ENCODE data around the gene CCDC43. TPM values are rescaled to one million over a fixed set of nuclear protein-coding genes. Genes with fewer than 3 reads are reported as not detected.

The CCDC43 gene
- total RNA-seq, 4 donors from 2014 or later: 15.2 to 20.2 (median 15.9) TPM

DNA sequence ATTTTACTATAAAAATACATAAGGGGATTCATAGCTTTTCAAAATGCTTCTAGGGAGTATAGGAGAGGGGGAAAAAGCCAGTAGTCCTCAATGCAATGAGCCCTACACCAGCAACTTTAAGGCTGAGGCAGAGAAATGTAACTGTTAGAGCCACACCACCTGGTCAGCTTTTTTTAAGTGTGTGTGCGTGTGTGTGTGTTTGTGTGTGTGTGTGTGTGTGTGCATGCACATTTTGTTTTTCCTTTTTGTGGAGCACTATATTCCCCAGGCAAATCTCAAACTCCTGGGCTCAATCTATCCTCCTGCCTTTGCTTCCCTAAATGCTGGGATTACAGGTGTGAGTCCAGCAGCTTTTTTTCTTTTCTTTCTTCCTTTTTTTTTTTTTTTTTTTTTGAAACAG, 35.6 kb downstream of the CCDC43 start:
- TF ChIP-seq, protein P1, sequence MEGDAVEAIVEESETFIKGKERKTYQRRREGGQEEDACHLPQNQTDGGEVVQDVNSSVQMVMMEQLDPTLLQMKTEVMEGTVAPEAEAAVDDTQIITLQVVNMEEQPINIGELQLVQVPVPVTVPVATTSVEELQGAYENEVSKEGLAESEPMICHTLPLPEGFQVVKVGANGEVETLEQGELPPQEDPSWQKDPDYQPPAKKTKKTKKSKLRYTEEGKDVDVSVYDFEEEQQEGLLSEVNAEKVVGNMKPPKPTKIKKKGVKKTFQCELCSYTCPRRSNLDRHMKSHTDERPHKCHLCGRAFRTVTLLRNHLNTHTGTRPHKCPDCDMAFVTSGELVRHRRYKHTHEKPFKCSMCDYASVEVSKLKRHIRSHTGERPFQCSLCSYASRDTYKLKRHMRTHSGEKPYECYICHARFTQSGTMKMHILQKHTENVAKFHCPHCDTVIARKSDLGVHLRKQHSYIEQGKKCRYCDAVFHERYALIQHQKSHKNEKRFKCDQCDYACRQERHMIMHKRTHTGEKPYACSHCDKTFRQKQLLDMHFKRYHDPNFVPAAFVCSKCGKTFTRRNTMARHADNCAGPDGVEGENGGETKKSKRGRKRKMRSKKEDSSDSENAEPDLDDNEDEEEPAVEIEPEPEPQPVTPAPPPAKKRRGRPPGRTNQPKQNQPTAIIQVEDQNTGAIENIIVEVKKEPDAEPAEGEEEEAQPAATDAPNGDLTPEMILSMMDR (IDR thresholded peaks at IDR 0.05): no peak
- TF ChIP-seq POLR2A (IDR thresholded peaks at IDR 0.05; ENCODE audit: low read depth) (no peak), EP300 (IDR thresholded peaks at IDR 0.05) (no peak), POLR2AphosphoS5 (IDR thresholded peaks at IDR 0.05) (no peak)
- intact Hi-C loops (cut with DNase I): no loop called here
- Histone ChIP-seq H3K27me3 (peaks cover 9 to 74% (median 28%) of the 10 kb centered on the region in 4 donors), H3K4me3 (no peak overlapping the region), H3K4me1 (peaks cover 0 to 14% (median 13%) of the 10 kb centered on the region in 4 donors), H3K9me3 (peaks cover 0 to 9% (median 3%) of the 10 kb centered on the region in 4 donors), H3K36me3 (no peaks in the 10 kb centered on the region), H3K27ac (replicated peaks in 1 of 4) (no peak overlapping the region)
- no peak for DNase-seq (ENCODE audit: extremely low spot score)
- 74% methylated on average over 1 of the region's 1 CpG for WGBS

DNA sequence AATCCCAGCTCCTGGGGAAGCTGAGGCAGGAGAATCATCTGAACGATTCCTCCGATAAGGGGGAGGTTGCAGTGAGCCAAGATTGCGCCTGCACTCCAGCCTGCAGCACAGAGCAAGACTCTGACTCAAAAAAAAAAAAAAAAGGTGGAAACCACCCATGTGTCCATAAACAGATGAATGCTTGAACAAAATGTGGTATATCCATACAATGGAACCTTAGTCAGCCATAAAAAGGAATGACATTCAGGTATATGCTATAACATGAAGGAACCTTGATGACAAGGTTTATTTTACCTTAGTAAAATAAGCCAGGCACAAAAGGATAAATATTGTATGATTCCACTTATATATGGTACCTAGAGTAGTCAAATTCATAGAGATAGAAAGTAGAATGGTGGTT, 36.2 kb downstream of the CCDC43 start:
- 95% methylated on average over 3 of the region's 3 CpGs for WGBS

DNA sequence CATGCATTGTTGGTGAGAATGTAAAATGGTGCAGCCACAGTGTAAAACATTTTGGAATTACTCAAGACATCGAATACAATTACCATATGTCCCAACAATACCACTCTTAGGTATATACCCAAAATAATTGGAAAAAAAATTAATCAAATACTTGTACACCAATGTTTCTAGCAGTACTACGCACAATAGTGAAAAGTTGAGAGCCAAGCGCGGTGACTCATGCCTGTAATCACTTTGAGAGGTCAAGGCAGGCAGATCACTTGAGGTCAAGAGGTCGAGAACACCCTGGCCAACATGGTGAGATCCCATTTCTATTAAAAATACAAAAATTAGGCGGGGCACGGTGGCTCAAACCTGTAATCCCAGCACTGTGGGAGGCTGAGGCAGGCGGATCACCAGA, 36.8 kb downstream of the CCDC43 start:
- peaks cover 0 to 9% (median 3%) of the 10 kb centered on the region in 4 donors for H3K9me3 ChIP-seq
- DNase-seq (ENCODE audit: extremely low spot score): no peak
- 93% methylated on average over 8 of the region's 8 CpGs for WGBS
- TF ChIP-seq, protein P1 (IDR thresholded peaks at IDR 0.05): no peak
- no peak for TF ChIP-seq EP300 (IDR thresholded peaks at IDR 0.05)
- no peak for TF ChIP-seq POLR2A (IDR thresholded peaks at IDR 0.05; ENCODE audit: low read depth)
- no peak for TF ChIP-seq POLR2AphosphoS5 (IDR thresholded peaks at IDR 0.05)
- H3K27ac ChIP-seq (replicated peaks in 1 of 4): no peak overlapping the region
- H3K36me3 ChIP-seq: no peaks in the 10 kb centered on the region
- H3K27me3 ChIP-seq: peaks cover 9 to 74% (median 27%) of the 10 kb centered on the region in 4 donors
- intact Hi-C loops (cut with DNase I): no loop called here
- no peak overlapping the region for H3K4me3 ChIP-seq
- H3K4me1 ChIP-seq: peaks cover 0 to 14% (median 13%) of the 10 kb centered on the region in 4 donors

More for the DNA sequence above, 36.2 kb downstream of the CCDC43 start:
- TF ChIP-seq POLR2A (IDR thresholded peaks at IDR 0.05; ENCODE audit: low read depth) (no peak), EP300 (IDR thresholded peaks at IDR 0.05) (no peak)
- TF ChIP-seq, protein P1 (IDR thresholded peaks at IDR 0.05): no peak
- Histone ChIP-seq H3K27ac (replicated peaks in 1 of 4) (no peak overlapping the region), H3K4me1 (peaks cover 0 to 14% (median 13%) of the 10 kb centered on the region in 4 donors), H3K4me3 (no peak overlapping the region), H3K9me3 (peaks cover 0 to 9% (median 3%) of the 10 kb centered on the region in 4 donors), H3K27me3 (peaks cover 9 to 75% (median 28%) of the 10 kb centered on the region in 4 donors), H3K36me3 (no peaks in the 10 kb centered on the region)
- intact Hi-C loops (cut with DNase I): no loop called here
- DNase-seq (ENCODE audit: extremely low spot score): no peak

DNA sequence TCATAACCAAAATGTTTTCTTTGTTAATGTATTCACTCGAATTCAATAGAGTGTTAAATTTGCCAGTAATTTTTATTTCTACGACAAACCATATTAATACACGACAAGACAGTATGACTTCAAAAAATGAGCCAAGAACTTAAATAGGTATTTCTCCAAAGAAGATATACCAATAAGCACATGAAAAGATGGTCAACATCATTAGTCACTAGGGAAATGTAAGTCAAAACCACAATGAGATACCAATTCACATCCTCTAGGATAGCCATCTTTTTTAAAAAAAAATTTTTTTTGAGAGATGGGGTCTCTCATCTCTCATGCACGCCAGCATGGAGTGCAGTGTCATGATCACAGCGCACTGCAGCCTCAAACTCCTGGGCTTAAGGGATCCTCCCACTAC, 38.3 kb downstream of the CCDC43 start:
- Histone ChIP-seq H3K9me3 (peaks cover 0 to 6% (median 2%) of the 10 kb centered on the region in 4 donors), H3K36me3 (no peaks in the 10 kb centered on the region), H3K4me3 (no peak overlapping the region), H3K4me1 (peaks cover 0 to 5% (median 4%) of the 10 kb centered on the region in 4 donors), H3K27me3 (peaks cover under 1 to 68% (median 12%) of the 10 kb centered on the region in 4 donors), H3K27ac (replicated peaks in 1 of 4) (no peak overlapping the region)
- TF ChIP-seq POLR2A (IDR thresholded peaks at IDR 0.05; ENCODE audit: low read depth) (no peak), POLR2AphosphoS5 (IDR thresholded peaks at IDR 0.05) (no peak), EP300 (IDR thresholded peaks at IDR 0.05) (no peak)
- TF ChIP-seq, protein P1 (IDR thresholded peaks at IDR 0.05): no peak
- intact Hi-C loops (cut with DNase I): no loop called here
- DNase-seq (ENCODE audit: extremely low spot score): no peak
- 84% methylated on average over 5 of the region's 5 CpGs for WGBS

DNA sequence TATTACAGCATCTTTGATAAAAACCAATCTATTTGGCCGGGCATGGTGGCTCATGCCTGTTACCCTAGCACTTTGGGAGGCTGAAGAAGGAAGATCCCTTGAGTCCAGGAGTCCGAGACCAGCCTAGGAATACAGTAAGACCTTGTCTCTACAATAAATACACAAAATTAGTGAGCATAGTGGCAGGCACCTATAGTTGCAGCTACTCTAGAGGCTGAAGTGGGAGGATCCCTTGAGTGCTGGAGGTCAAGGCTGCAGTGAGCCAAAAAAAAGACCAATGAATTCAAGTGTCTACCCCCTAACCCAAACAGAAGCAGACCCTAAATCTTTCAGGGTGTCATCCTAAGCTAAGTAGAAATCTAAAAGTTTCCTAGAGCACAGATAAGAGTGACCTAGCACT, 40.6 kb downstream of the CCDC43 start:
- H3K4me1 ChIP-seq: no peaks in the 10 kb centered on the region
- WGBS: 60% methylated on average over 2 of the region's 2 CpGs
- peaks cover 0 to 54% (median 0%) of the 10 kb centered on the region in 4 donors for H3K27me3 ChIP-seq
- H3K9me3 ChIP-seq: no peaks in the 10 kb centered on the region
- H3K4me3 ChIP-seq: no peak overlapping the region
- DNase-seq (ENCODE audit: extremely low spot score): no peak
- intact Hi-C loops (cut with DNase I): no loop called here
- no peaks in the 10 kb centered on the region for H3K36me3 ChIP-seq
- TF ChIP-seq, protein P1 (IDR thresholded peaks at IDR 0.05): no peak
- TF ChIP-seq EP300 (IDR thresholded peaks at IDR 0.05) (no peak), POLR2A (IDR thresholded peaks at IDR 0.05; ENCODE audit: low read depth) (no peak), POLR2AphosphoS5 (IDR thresholded peaks at IDR 0.05) (no peak)
- H3K27ac ChIP-seq (replicated peaks in 1 of 4): no peak overlapping the region

Measured in esophagus muscularis mucosa (tissue), 4 donors.